IMR-90 (cell line): ENCODE data around the gene FAM186B. TPM values are rescaled to one million over a fixed set of nuclear protein-coding genes. Genes with fewer than 3 reads are reported as not detected.
A peak's percentile ranks its signal among the peaks of the same experiment; 100 is the strongest.

Experiments used
- ATAC-seq: fragments of 200-7000 bp; cut with Tn5 transposase; 2 replicates; pipeline ENCODE4 v1.9.1; 2020; ENCODE audit warnings: low read depth, mild to moderate bottlenecking, moderate library complexity
- BruUV-seq: library from RNA; stranded (reverse); fragments of 400-500 nt; replicated peaks from 2 replicates; lab custom pipeline; 2021; lab: Mats Ljungman, UMichigan
- CTCF ChIA-PET: fragments of 300-600 bp; formaldehyde crosslinking; extraction: SDS; loops from one replicate; lab custom pipeline; 2021; ENCODE audit warnings: antibody characterized with exemption; lab: Yijun Ruan, JAX
- POLR2A ChIA-PET: fragments of 300-600 bp; sonication (Branson Sonifier 250); formaldehyde crosslinking; loops from one replicate; lab custom pipeline; 2022; ENCODE audit warnings: antibody characterized with exemption; ENCODE audit not compliant: unreplicated experiment; lab: Charles Lee
- DNase-seq: peaks from one replicate; pipeline ENCODE4 v3.0.0; 2013
- H2AFZ ChIP-seq: replicated peaks from 2 replicates; pipeline ENCODE3; 2013; ENCODE audit warnings: low read length, mild to moderate bottlenecking; ENCODE audit not compliant: poor library complexity
- H2AK5ac ChIP-seq: 2 replicates; pipeline ENCODE4 v1.6.1; 2013; ENCODE audit warnings: low read depth, low read length, inconsistent platforms
- H2AK9ac ChIP-seq: replicated peaks from 2 replicates; pipeline ENCODE3; 2013; ENCODE audit warnings: mild to moderate bottlenecking, low read depth, low read length, moderate library complexity; ENCODE audit not compliant: poor library complexity
- H2BK120ac ChIP-seq: 2 replicates; pipeline ENCODE4 v1.6.1; 2013; ENCODE audit warnings: low read depth, low read length, inconsistent platforms
- H2BK15ac ChIP-seq: 3 replicates; pipeline ENCODE4 v1.6.1; 2013; ENCODE audit warnings: low read depth, low read length, inconsistent platforms
- H2BK20ac ChIP-seq: 2 replicates; pipeline ENCODE4 v1.6.1; 2013; ENCODE audit warnings: low read depth, mild to moderate bottlenecking, inconsistent platforms, low read length, moderate library complexity
- H2BK5ac ChIP-seq: 2 replicates; pipeline ENCODE4 v1.6.1; 2013; ENCODE audit warnings: mild to moderate bottlenecking, low read depth, low read length, inconsistent platforms; ENCODE audit not compliant: poor library complexity, severe bottlenecking
- H3K14ac ChIP-seq: replicated peaks from 2 replicates; pipeline ENCODE4 v1.6.1; 2013; ENCODE audit warnings: low read depth, low read length, inconsistent platforms
- H3K18ac ChIP-seq: 2 replicates; pipeline ENCODE4 v1.6.1; 2013; ENCODE audit warnings: low read depth, low read length, control low read depth
- H3K23ac ChIP-seq: 2 replicates; pipeline ENCODE4 v1.6.1; 2013; ENCODE audit warnings: low read depth, low read length, inconsistent platforms
- H3K27ac ChIP-seq: 2 replicates; pipeline ENCODE4 v1.5.1; 2013; ENCODE audit warnings: mild to moderate bottlenecking, control low read depth, low read length; ENCODE audit not compliant: insufficient read depth
- H3K27me3 ChIP-seq: 2 replicates; pipeline ENCODE4 v1.6.1; 2013; ENCODE audit warnings: low read length; ENCODE audit not compliant: control insufficient read depth, insufficient read depth
- H3K36me3 ChIP-seq: 2 replicates; pipeline ENCODE4 v1.6.1; 2013; ENCODE audit warnings: low read length, mixed read lengths; ENCODE audit not compliant: control insufficient read depth, insufficient read depth
- H3K4ac ChIP-seq: 2 replicates; pipeline ENCODE4 v1.6.1; 2013; ENCODE audit warnings: low read depth, low read length, inconsistent platforms
- H3K4me1 ChIP-seq: 2 replicates; pipeline ENCODE4 v1.6.1; 2013; ENCODE audit warnings: low read length, mixed read lengths; ENCODE audit not compliant: control insufficient read depth, insufficient read depth
- H3K4me2 ChIP-seq: 2 replicates; pipeline ENCODE4 v1.6.1; 2013; ENCODE audit warnings: low read depth, mild to moderate bottlenecking, control low read depth, low read length, moderate library complexity
- H3K4me3 ChIP-seq: 2 replicates; pipeline ENCODE4 v1.5.1; 2013; ENCODE audit warnings: low read depth, mild to moderate bottlenecking, control low read depth, low read length, moderate library complexity; ENCODE audit not compliant: insufficient read depth
- H3K56ac ChIP-seq: 2 replicates; pipeline ENCODE4 v1.6.1; 2013; ENCODE audit warnings: low read length, inconsistent platforms; ENCODE audit not compliant: insufficient read depth; ENCODE audit errors: extremely low read depth
- H3K79me1 ChIP-seq, 2 experiments: 2 replicates each; pipeline ENCODE4 v1.6.1; 2013; ENCODE audit warnings: low read length in 2 of 2, inconsistent platforms in 1 of 2, low read depth in 1 of 2
- H3K9ac ChIP-seq: 2 replicates; pipeline ENCODE4 v1.6.1; 2013; ENCODE audit warnings: low read depth, low read length, control low read depth
- H3K9me1 ChIP-seq: 2 replicates; pipeline ENCODE4 v1.6.1; 2013; ENCODE audit warnings: low read length, inconsistent platforms; ENCODE audit not compliant: insufficient read depth
- H3K9me3 ChIP-seq: 2 replicates; pipeline ENCODE4 v1.6.1; 2013; ENCODE audit warnings: low read length; ENCODE audit not compliant: control insufficient read depth, insufficient read depth
- H4K20me1 ChIP-seq: 2 replicates; pipeline ENCODE4 v1.6.1; 2013; ENCODE audit warnings: low read length, inconsistent platforms; ENCODE audit not compliant: insufficient read depth
- H4K5ac ChIP-seq: 2 replicates; pipeline ENCODE4 v1.6.1; 2013; ENCODE audit warnings: mild to moderate bottlenecking, low read depth, low read length, control low read depth
- H4K8ac ChIP-seq, 2 experiments: 2 replicates each; pipeline ENCODE4 v1.6.1; 2013; ENCODE audit warnings: low read depth in 2 of 2, low read length in 2 of 2, control low read depth in 1 of 2, inconsistent platforms in 1 of 2
- H4K91ac ChIP-seq: 2 replicates; pipeline ENCODE4 v1.6.1; 2013; ENCODE audit warnings: low read depth, low read length, inconsistent platforms; ENCODE audit not compliant: insufficient read depth
- BHLHE40 ChIP-seq: fragments of 150-350 bp; IDR thresholded peaks from 2 replicates; pipeline ENCODE4 v1.6.1; 2016; ENCODE audit warnings: mild to moderate bottlenecking, low read depth, low read length
- CEBPB ChIP-seq: IDR thresholded peaks from 2 replicates; pipeline ENCODE4 v1.6.1; 2012; ENCODE audit warnings: low read depth, low read length, improper control_type of control experiment
- ELK1 ChIP-seq: fragments of 150-350 bp; IDR thresholded peaks from 2 replicates; pipeline ENCODE4 v1.6.1; 2016; ENCODE audit warnings: low read depth, mild to moderate bottlenecking, low read length, moderate library complexity, borderline replicate concordance
- MAZ ChIP-seq: IDR thresholded peaks from 2 replicates; pipeline ENCODE4 v1.6.1; 2012; ENCODE audit warnings: low read depth, mild to moderate bottlenecking, low read length, improper control_type of control experiment, moderate library complexity, borderline replicate concordance
- NFE2L2 ChIP-seq: fragments of 150-350 bp; IDR thresholded peaks from 2 replicates; pipeline ENCODE4 v1.6.1; 2016; ENCODE audit warnings: low read depth, mild to moderate bottlenecking, low read length
- SMC3 ChIP-seq: fragments of 150-350 bp; IDR thresholded peaks from 2 replicates; pipeline ENCODE4 v1.6.1; 2016; ENCODE audit warnings: low read depth, mild to moderate bottlenecking, antibody characterized with exemption, low read length, moderate library complexity
- WGBS, 2 experiments: methylation state at CpG; one replicate each; pipeline versions ENCODE4 v1.1.5 to v1.1.7; 2013; ENCODE audit warnings: missing lambda C conversion rate in 2 of 2; ENCODE audit not compliant: insufficient read length in 1 of 2; ENCODE audit errors: extremely low coverage in 2 of 2; 5-methylcytosine and 5-hydroxymethylcytosine counted together
- dilution Hi-C: fragments of 300-500 bp; cut with HindIII; formaldehyde crosslinking; loops from one replicate; pipeline ENCODE4 v1.14.3; 2018; ENCODE audit warnings: low sequenced_read_pairs; ENCODE audit not compliant: unreplicated experiment
- in situ Hi-C: fragments of 300-500 bp; cut with MboI; formaldehyde crosslinking; loops from 3 replicates; pipeline ENCODE4 v1.14.3; 2019; ENCODE audit warnings: low sequenced_read_pairs, inconsistent platforms, mixed read lengths
- intact Hi-C: fragments of 100-400 bp; cut with micrococcal nuclease; formaldehyde crosslinking; loops from 2 replicates; pipeline ENCODE4 v1.10.0; 2022
- polyA plus RNA-seq, 3 experiments: library from polyadenylated mRNA; depleted of rRNA; stranded (reverse); fragments of >200 nt; gene quantifications; 2 replicates each; pipeline ENCODE4 v1.2.3, GENCODE V29; 2012; ENCODE audit warnings: low replicate concordance in 1 of 3
- total RNA-seq: library from RNA; depleted of rRNA; stranded (reverse); fragments of >200 nt; gene quantifications from 2 replicates; pipeline ENCODE4 v1.2.3, GENCODE V29; 2012

The FAM186B gene
- total and polyA plus RNA-seq, 2 of the 4 experiments (the other 2 are of a cell fraction): 0.10 to 0.18 TPM

DNA sequence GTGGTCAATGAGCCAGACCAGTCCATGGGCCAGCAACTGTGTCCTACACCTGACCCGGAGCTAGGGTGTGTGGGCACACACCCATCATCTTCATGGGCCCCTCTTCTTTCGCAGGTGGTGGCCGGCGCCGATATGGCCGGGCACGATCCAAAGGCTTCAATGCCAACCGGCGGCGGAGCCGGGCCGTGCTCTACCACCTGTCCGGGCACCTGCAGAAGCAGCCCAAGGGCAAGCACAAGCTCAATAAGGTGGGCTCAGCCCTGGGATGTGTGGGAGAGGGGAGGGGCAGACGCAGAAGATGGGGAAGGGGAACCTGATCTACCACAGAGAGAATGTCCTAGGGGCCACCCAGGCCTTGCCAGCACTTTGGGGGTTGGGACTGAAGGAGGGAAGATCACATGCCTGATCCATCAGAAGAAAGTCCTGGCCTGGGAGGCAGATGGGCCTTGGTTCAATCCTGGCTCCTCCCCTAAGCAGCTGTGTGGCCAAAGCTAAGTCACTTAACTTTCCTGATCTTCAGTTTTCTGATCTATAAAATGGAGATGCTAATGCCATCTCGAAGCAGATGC, 62.8 kb downstream of the FAM186B start:
- dilution Hi-C loops: no loop called here
- Histone ChIP-seq H2AFZ (peak overlapping the region; percentile 14), H4K8ac (no peak overlapping the region), H3K27me3 (peaks cover 83% of the 10 kb centered on the region), H3K9ac (no peak overlapping the region), H3K56ac (no peak overlapping the region), H3K9me1 (no peaks in the 10 kb centered on the region), H2AK5ac (no peak overlapping the region), H2BK5ac (no peak overlapping the region), H3K23ac (no peak overlapping the region), H4K5ac (no peak overlapping the region), H4K91ac (no peak overlapping the region), H2BK120ac (no peak overlapping the region), H4K20me1 (no peaks in the 10 kb centered on the region), H2BK15ac (no peak overlapping the region), H3K79me1 (no peaks in the 10 kb centered on the region), H3K36me3 (no peaks in the 10 kb centered on the region), H3K27ac (no peak overlapping the region), H2AK9ac (no peak overlapping the region), H2BK20ac (no peak overlapping the region), H3K4me3 (no peak overlapping the region), H3K4ac (no peak overlapping the region), H3K14ac (no peak overlapping the region), H3K9me3 (no peaks in the 10 kb centered on the region), H3K4me2 (no peak overlapping the region), H3K4me1 (no peaks in the 10 kb centered on the region), H3K18ac (no peak overlapping the region)
- POLR2A ChIA-PET: no interaction called here
- ATAC-seq: no peak
- BruUV-seq: no TSS peak
- no peak for TF ChIP-seq SMC3
- no peak for TF ChIP-seq ELK1
- no peak for TF ChIP-seq CEBPB
- TF ChIP-seq BHLHE40: no peak
- no peak for TF ChIP-seq NFE2L2
- no peak for TF ChIP-seq MAZ
- DNase-seq: no peak
- intact Hi-C loops: no loop called here
- in situ Hi-C loops: no loop called here
- WGBS, 2 experiments: no CpG with 5 or more reads among the region's 15 CpGs
- CTCF ChIA-PET: interaction anchor here (0.5 kb wide), 1 partner anchor 10 kb away, joined by 4 read pairs; no protein-coding TSS in a partner anchor
